ENCODE results near the gene PIEZO2.

PIEZO2 gene

GRCh38 chr18:11125492-11126315 lies 23.7 kb downstream of the PIEZO2 start:
- no peak for TF ChIP-seq CTCF (IDR thresholded peaks at IDR 0.05)

- no peak for TF ChIP-seq CTCF (IDR thresholded peaks at IDR 0.05)
Measured at GRCh38 chr18:11124054-11124453, 25.3 kb downstream of the PIEZO2 start.

DNA sequence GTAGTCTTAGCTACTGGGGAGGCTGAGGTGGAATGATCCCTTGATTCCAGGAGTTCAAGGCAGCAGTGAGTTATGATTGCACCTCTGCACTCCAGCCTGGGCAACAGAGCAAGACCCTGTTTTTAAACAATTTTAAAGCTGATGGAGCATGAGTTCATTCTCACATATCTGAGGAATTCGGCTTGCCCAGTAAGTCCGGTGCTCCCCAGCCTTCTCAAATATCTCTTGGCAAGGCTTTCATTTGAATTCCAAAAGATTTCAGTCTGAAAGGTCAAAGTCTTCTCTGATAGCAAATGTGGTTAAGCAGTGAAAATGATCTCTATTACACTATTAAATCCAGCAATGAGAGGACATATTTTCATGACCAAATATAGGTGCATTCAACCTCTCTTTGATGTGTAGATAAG lies 27.9 kb downstream of the PIEZO2 start:
- no peak for TF ChIP-seq CTCF (IDR thresholded peaks at IDR 0.05)

GRCh38 chr18:11119959-11120587 lies 29.3 kb downstream of the PIEZO2 start:
- no peak for TF ChIP-seq CTCF (IDR thresholded peaks at IDR 0.05)

- no peak for TF ChIP-seq CTCF (IDR thresholded peaks at IDR 0.05)
Measured at GRCh38 chr18:11119550-11119949, 29.8 kb downstream of the PIEZO2 start.

DNA sequence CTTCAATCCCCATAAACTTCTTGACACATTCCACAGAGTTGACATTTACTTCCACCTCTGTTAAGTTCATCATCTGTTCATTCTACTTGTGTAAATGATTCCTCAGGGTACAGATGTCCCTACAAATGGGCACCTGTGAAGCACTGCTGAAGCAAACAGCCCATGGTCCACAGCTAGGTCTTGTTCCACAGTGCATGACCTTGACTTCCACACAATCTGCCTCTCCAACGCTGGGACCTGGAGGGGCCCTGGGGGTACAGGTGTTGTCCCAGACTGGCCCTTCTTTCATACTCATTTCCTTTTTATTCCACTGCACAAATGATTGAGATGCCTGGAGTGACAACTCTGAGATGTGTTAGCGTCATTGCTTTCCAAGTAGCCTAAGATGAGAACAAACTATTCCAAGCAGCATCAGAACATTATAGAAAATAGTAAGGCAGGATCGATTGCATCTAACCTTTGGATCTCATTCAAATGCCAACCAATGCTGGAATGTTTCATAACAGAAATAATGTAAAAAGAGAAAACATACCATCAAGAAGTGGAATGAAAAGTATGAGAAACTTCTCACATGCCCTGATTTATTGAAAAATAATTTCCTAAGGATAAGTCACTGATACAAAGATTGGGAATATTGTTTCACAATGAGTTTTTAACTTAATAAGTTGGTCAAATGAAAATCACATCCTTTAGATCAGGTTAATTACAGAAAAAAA lies 31.2 kb downstream of the PIEZO2 start:
- no peak for TF ChIP-seq CTCF (IDR thresholded peaks at IDR 0.05)

DNA sequence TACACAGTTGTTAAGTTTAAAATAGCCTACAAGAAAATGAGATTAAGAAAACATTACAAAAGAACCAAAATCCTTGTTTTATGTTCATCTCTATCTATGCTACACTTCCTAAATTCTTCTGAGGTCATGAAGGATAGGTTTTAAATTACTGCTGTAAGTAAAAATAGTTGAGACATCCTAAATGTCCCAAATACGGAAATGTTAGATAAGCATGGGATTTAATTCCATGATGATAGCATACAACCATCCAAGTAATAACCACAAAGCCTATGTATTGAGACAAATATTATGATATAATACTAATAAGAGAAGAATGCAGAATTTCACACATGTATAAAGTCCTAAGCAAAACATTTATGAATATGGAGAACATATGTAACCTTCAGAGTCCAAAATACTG lies 34.1 kb downstream of the PIEZO2 start:
- TF ChIP-seq CTCF (IDR thresholded peaks at IDR 0.05), result no peak
